ENCODE results near the gene ASPM. TPM values are rescaled to one million over a fixed set of nuclear protein-coding genes. Genes with fewer than 3 reads are reported as not detected.

ASPM gene
- 10 to 100 TPM; 22.0 to 25.9 (median 22.8) TPM for polyA plus RNA-seq (ENCODE audit: insufficient read length in 4 of 4)

GRCh38 chr1:197146101-197147095 is at the start of gene ASPM:
Gene ASPM, minus strand, starts transcription at chr1:197146669. Its CDS starts 232 bp downstream, at chr1:197146437.
- peak; percentile 84 to 92 (median 88) for DNase-seq (ENCODE audit: low read depth in 4 of 4, low spot score in 3 of 4)

GRCh38 chr1:197195100-197195499 is 48.6 kb upstream of the ASPM start:
- no peak for DNase-seq (ENCODE audit: low read depth in 4 of 4, low spot score in 3 of 4)

- DNase-seq (ENCODE audit: low read depth in 4 of 4, low spot score in 3 of 4) = no peak
These were observed 37.7 kb upstream of the ASPM start for GRCh38 chr1:197184190-197184589.

- no peak for DNase-seq (ENCODE audit: low read depth in 4 of 4, low spot score in 3 of 4)
These were observed 36.8 kb upstream of the ASPM start for GRCh38 chr1:197183195-197183748.

GRCh38 chr1:197182716-197183115 is 36.2 kb upstream of the ASPM start:
- no peak for DNase-seq (ENCODE audit: low read depth in 4 of 4, low spot score in 3 of 4)

- DNase-seq (ENCODE audit: low read depth in 4 of 4, low spot score in 3 of 4) = no peak
These were observed 35.5 kb upstream of the ASPM start for GRCh38 chr1:197181982-197182381.

GRCh38 chr1:197180252-197180878 is 33.9 kb upstream of the ASPM start:
- peak in 3 of 4 donors; percentile 5 to 22 (median 9) for DNase-seq (ENCODE audit: low read depth in 4 of 4, low spot score in 3 of 4)

GRCh38 chr1:197178998-197179397 is 32.5 kb upstream of the ASPM start:
- DNase-seq (ENCODE audit: low read depth in 4 of 4, low spot score in 3 of 4) = no peak

GRCh38 chr1:197174818-197175217 is 28.3 kb upstream of the ASPM start:
- no peak for DNase-seq (ENCODE audit: low read depth in 4 of 4, low spot score in 3 of 4)

GRCh38 chr1:197173571-197174507 is 27.4 kb upstream of the ASPM start:
- no peak for DNase-seq (ENCODE audit: low read depth in 4 of 4, low spot score in 3 of 4)

- peak in 1 of 4 donors; percentile 14 for DNase-seq (ENCODE audit: low read depth in 4 of 4, low spot score in 3 of 4)
These were observed 25.1 kb upstream of the ASPM start for GRCh38 chr1:197171531-197171930.

- DNase-seq (ENCODE audit: low read depth in 4 of 4, low spot score in 3 of 4) = no peak
These were observed 24.1 kb upstream of the ASPM start for GRCh38 chr1:197170538-197170937.

- no peak for DNase-seq (ENCODE audit: low read depth in 4 of 4, low spot score in 3 of 4)
These were observed 13.0 kb upstream of the ASPM start for GRCh38 chr1:197159461-197159860.

GRCh38 chr1:197156692-197157091 is 10.2 kb upstream of the ASPM start:
- no peak for DNase-seq (ENCODE audit: low read depth in 4 of 4, low spot score in 3 of 4)

- no peak for DNase-seq (ENCODE audit: low read depth in 4 of 4, low spot score in 3 of 4)
These were observed 6.2 kb upstream of the ASPM start for GRCh38 chr1:197152662-197153061.

- DNase-seq (ENCODE audit: low read depth in 4 of 4, low spot score in 3 of 4) = no peak
These were observed 4.7 kb upstream of the ASPM start for GRCh38 chr1:197151185-197151584.

- DNase-seq (ENCODE audit: low read depth in 4 of 4, low spot score in 3 of 4) = no peak
These were observed 4.0 kb upstream of the ASPM start for GRCh38 chr1:197150336-197151005.

- no peak for DNase-seq (ENCODE audit: low read depth in 4 of 4, low spot score in 3 of 4)
These were observed 2.9 kb upstream of the ASPM start for GRCh38 chr1:197149340-197149739.

- no peak for DNase-seq (ENCODE audit: low read depth in 4 of 4, low spot score in 3 of 4)
These were observed 934 bp downstream of the ASPM start for GRCh38 chr1:197145446-197146024.
